ENCODE data around the gene SND1. TPM values are rescaled to one million over a fixed set of nuclear protein-coding genes. Genes with fewer than 3 reads are reported as not detected.

Gene SND1
- total RNA-seq, 1 donor from 2014 or later: 165 TPM

DNA sequence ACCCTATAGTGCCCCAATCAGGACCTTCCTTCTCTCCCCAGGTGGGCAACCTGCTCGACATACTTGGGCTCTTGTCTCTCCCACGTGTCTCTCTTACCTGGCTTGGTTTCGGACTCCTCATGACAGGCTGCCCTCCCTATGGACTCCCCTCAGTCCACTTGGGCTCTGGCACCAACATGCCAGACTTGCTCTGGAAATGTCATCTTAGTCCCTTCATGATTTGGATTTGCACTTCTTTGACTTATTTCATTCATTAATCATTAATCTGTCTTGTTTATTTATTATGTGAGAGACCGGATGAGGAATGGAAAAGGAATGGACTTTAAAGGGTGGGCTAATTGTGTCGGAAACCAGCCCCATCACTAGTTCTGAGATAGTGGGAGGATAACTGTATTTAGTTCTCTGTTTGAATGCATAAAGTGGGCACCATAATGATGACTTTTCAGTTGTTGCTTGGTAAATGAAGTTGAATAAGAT lies 108.0 kb downstream of the SND1 start:
- Mint-ChIP-seq H3K36me3 (ENCODE audit: unreplicated experiment) (no peaks in the 10 kb centered on the region), H3K27me3 (ENCODE audit: unreplicated experiment) (no peaks in the 10 kb centered on the region), H3K4me1 (ENCODE audit: low read depth, unreplicated experiment) (peaks cover 29% of the 10 kb centered on the region), H3K4me3 (ENCODE audit: unreplicated experiment) (no peak overlapping the region), H3K9me3 (ENCODE audit: unreplicated experiment) (peaks cover 1% of the 10 kb centered on the region), H3K27ac (ENCODE audit: unreplicated experiment) (no peak overlapping the region)
- DNase-seq: no peak
- TF ChIP-seq, protein P1, sequence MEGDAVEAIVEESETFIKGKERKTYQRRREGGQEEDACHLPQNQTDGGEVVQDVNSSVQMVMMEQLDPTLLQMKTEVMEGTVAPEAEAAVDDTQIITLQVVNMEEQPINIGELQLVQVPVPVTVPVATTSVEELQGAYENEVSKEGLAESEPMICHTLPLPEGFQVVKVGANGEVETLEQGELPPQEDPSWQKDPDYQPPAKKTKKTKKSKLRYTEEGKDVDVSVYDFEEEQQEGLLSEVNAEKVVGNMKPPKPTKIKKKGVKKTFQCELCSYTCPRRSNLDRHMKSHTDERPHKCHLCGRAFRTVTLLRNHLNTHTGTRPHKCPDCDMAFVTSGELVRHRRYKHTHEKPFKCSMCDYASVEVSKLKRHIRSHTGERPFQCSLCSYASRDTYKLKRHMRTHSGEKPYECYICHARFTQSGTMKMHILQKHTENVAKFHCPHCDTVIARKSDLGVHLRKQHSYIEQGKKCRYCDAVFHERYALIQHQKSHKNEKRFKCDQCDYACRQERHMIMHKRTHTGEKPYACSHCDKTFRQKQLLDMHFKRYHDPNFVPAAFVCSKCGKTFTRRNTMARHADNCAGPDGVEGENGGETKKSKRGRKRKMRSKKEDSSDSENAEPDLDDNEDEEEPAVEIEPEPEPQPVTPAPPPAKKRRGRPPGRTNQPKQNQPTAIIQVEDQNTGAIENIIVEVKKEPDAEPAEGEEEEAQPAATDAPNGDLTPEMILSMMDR (IDR thresholded peaks at IDR 0.05; ENCODE audit: partially characterized antibody, unreplicated experiment): no peak

DNA sequence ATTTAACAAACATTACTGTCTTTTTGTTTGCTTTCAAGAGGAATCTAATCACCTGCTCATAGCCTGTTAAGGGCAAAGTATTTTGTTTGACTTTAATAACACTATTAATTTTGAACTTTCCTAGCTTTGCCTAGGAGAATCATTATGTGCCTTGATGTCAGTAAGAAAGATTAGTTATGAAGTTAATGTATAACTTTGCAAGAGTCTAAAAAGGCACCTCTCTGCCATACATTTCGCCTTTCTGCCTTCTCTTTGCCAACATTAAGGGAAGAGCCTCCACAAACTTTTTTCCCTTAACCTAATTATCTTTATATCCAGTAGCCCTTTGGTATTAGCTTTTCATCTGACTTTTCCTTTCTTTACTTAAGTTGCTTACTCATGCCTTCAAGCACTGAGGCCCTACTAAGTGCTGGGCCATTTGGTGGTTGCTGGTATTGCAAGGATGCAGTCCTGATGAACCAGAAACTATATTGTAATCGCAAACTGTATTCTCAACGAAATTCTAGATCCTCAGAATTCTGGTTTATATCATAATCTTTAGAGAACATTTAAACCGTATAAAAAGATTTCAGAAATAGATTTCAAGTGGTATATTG lies 108.5 kb downstream of the SND1 start:
- no peak overlapping the region for H3K4me3 Mint-ChIP-seq (ENCODE audit: unreplicated experiment)
- H3K27ac Mint-ChIP-seq (ENCODE audit: unreplicated experiment): no peak overlapping the region
- H3K9me3 Mint-ChIP-seq (ENCODE audit: unreplicated experiment): peaks cover 1% of the 10 kb centered on the region
- TF ChIP-seq, protein P1 (IDR thresholded peaks at IDR 0.05; ENCODE audit: partially characterized antibody, unreplicated experiment): no peak
- H3K4me1 Mint-ChIP-seq (ENCODE audit: low read depth, unreplicated experiment): peaks cover 29% of the 10 kb centered on the region
- no peaks in the 10 kb centered on the region for H3K36me3 Mint-ChIP-seq (ENCODE audit: unreplicated experiment)
- DNase-seq: no peak
- H3K27me3 Mint-ChIP-seq (ENCODE audit: unreplicated experiment): no peaks in the 10 kb centered on the region

DNA sequence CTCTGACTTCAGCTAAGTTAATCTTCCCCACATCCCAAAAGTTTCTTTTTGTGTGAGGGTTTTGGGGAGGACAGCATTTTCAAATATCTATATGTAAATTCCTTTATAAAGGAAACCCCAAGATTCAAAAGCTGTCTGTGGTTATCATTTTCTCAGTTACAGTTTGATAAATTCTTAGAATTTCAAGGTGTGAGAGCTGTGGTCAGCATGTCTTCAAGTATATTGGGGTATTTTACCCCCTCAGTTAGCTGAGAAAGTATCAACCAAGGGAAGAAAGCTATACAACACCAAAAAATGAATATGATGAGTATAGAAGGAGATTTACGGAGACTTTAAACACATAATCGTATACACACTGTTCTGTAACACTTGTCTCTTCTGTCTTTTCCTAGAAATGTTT lies 109.2 kb downstream of the SND1 start:
- Mint-ChIP-seq H3K27ac (ENCODE audit: unreplicated experiment) (no peak overlapping the region), H3K36me3 (ENCODE audit: unreplicated experiment) (no peaks in the 10 kb centered on the region), H3K4me1 (ENCODE audit: low read depth, unreplicated experiment) (peaks cover 24% of the 10 kb centered on the region), H3K27me3 (ENCODE audit: unreplicated experiment) (no peaks in the 10 kb centered on the region), H3K9me3 (ENCODE audit: unreplicated experiment) (no peaks in the 10 kb centered on the region), H3K4me3 (ENCODE audit: unreplicated experiment) (no peak overlapping the region)
- TF ChIP-seq, protein P1 (IDR thresholded peaks at IDR 0.05; ENCODE audit: partially characterized antibody, unreplicated experiment): no peak
- DNase-seq: no peak

DNA sequence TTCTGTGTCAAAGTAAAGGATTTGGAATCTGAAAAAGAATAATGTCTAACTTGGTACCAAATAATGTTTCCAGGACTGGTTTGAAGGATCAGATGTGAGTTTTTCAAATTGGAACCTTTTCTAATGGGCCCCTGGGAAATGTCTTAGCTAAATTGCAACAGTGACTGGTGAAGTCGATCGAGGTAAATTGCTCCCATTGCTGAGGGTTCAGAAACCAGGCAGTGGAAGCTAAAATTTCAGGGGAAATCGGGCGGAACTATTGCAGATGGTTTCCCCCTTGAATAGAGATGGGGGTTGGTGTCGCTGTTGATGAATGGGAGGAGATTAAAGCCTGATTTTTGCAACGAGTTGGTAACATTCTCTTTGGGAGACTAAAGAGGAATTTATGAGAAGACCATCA lies 112.7 kb downstream of the SND1 start:
- H3K9me3 Mint-ChIP-seq (ENCODE audit: unreplicated experiment): peaks cover 2% of the 10 kb centered on the region
- peak overlapping the region; percentile 86 for H3K27ac Mint-ChIP-seq (ENCODE audit: unreplicated experiment)
- peaks cover 29% of the 10 kb centered on the region for H3K4me1 Mint-ChIP-seq (ENCODE audit: low read depth, unreplicated experiment)

DNA sequence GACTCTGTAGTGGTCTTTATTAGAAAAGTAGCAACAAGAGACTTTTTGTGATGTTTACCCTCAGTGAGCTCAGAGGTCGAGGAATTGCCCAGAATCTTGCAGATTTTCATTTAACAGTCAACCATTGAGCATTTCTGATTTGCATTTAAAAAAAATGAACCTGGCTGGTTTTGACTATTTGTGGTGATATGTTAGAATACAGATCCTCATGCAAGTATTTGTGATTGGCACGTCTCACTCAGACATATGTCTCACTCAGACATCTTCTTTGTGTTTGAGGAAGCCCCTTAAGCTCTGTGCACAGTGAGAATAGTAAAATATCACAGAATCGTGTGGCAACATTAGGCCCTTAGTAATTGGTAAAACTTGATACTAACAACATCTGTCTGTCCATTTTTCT lies 113.2 kb downstream of the SND1 start:
- H3K27ac Mint-ChIP-seq (ENCODE audit: unreplicated experiment): peak overlapping the region; percentile 86
- H3K4me3 Mint-ChIP-seq (ENCODE audit: unreplicated experiment): no peak overlapping the region
- DNase-seq: no peak
- peaks cover 2% of the 10 kb centered on the region for H3K27me3 Mint-ChIP-seq (ENCODE audit: unreplicated experiment)
- H3K9me3 Mint-ChIP-seq (ENCODE audit: unreplicated experiment): peaks cover 2% of the 10 kb centered on the region
- no peaks in the 10 kb centered on the region for H3K36me3 Mint-ChIP-seq (ENCODE audit: unreplicated experiment)
- H3K4me1 Mint-ChIP-seq (ENCODE audit: low read depth, unreplicated experiment): peaks cover 30% of the 10 kb centered on the region
- TF ChIP-seq, protein P1 (IDR thresholded peaks at IDR 0.05; ENCODE audit: partially characterized antibody, unreplicated experiment): no peak

More for the DNA sequence above, 112.7 kb downstream of the SND1 start:
- Mint-ChIP-seq H3K27me3 (ENCODE audit: unreplicated experiment) (peaks cover 2% of the 10 kb centered on the region), H3K36me3 (ENCODE audit: unreplicated experiment) (no peaks in the 10 kb centered on the region), H3K4me3 (ENCODE audit: unreplicated experiment) (peak overlapping the region; percentile 76)
- TF ChIP-seq, protein P1 (IDR thresholded peaks at IDR 0.05; ENCODE audit: partially characterized antibody, unreplicated experiment): no peak
- no peak for DNase-seq
